Epithelial cell of esophagus (primary cell): ENCODE data around the gene MRPL14.

ENCODE experiments used
- DNase-seq: peaks from one replicate; pipeline ENCODE4 v3.0.0; 2010; ENCODE audit warnings: low read depth
- H3K4me3 ChIP-seq: 2 replicates; pipeline ENCODE4 v1.5.1; 2011; ENCODE audit warnings: mild to moderate bottlenecking, low read length, control low read depth
- CTCF ChIP-seq: IDR thresholded peaks from 2 replicates; pipeline ENCODE4 v1.5.1; 2011; ENCODE audit warnings: low read depth, mild to moderate bottlenecking, low read length, control low read depth, inconsistent platforms; ENCODE audit not compliant: insufficient read depth; ENCODE audit errors: missing control alignments

MRPL14 gene

GRCh38 chr6:44085219-44085618 is 42.0 kb downstream of the MRPL14 start:
- DNase-seq: no peak
- no peak overlapping the region for H3K4me3 ChIP-seq
- no peak for TF ChIP-seq CTCF

DNA sequence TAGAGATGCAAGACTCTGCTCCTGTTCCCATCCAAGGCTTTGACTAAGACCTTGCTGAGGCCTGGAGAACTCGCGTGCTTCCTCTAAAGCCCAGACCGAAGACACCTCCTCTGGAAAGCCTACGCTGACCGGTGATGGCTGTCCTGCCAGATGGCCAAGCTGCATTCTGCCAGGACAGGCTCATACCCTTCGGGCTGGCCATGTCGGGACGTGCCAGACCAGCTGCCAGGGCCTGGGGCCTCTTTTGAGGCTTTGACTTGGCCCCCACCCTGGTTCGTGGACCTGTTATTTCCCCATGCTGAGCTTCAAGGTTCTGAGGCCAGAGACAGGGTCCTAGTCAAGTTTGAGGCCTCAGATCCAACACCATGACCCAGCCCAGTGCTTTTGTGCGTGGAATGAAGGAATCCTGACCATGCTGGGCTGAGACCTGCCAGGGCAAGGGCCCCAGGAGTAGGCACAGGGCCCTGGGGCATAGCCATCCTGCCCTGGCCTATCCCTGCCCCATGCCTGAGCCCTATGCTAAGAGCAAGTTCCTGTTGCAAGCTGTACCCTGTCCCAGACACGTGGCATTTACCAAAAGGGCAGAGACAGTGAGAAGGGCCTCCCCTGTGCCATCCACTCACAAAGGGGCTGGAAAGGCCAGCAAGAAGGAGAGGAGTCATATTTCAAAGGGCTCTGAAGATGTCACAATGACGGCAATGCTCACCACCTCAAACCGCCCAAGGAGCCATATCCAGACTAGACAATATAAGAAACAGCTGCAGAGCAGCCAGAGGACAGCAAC is 42.8 kb downstream of the MRPL14 start:
- TF ChIP-seq CTCF: no peak
- DNase-seq: peak; percentile 82
- no peak overlapping the region for H3K4me3 ChIP-seq

- no peak for TF ChIP-seq CTCF
- H3K4me3 ChIP-seq: no peak overlapping the region
- DNase-seq: no peak
Observed at GRCh38 chr6:44082872-44083321, 44.4 kb downstream of the MRPL14 start.

DNA sequence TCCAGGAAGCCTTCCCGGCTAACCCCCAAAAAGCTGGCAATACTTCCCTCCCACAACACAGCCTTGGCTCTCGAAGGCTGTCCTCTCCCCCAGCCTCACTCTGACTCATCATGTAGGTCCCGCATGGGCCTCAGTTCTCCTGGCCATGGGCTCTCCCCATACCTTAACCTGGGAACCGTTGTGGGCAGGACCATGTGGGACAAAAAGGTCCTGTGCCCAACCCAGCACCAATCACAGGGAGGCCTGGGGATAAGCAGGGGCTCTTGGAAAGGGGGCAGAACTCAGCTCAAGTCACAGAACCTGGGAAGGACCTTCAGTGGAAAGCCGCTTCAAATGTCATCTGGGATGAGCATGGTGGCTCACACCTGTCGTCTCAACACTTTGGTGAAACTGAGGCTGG is 45.5 kb downstream of the MRPL14 start:
- no peak overlapping the region for H3K4me3 ChIP-seq
- no peak for DNase-seq
- TF ChIP-seq CTCF: no peak

DNA sequence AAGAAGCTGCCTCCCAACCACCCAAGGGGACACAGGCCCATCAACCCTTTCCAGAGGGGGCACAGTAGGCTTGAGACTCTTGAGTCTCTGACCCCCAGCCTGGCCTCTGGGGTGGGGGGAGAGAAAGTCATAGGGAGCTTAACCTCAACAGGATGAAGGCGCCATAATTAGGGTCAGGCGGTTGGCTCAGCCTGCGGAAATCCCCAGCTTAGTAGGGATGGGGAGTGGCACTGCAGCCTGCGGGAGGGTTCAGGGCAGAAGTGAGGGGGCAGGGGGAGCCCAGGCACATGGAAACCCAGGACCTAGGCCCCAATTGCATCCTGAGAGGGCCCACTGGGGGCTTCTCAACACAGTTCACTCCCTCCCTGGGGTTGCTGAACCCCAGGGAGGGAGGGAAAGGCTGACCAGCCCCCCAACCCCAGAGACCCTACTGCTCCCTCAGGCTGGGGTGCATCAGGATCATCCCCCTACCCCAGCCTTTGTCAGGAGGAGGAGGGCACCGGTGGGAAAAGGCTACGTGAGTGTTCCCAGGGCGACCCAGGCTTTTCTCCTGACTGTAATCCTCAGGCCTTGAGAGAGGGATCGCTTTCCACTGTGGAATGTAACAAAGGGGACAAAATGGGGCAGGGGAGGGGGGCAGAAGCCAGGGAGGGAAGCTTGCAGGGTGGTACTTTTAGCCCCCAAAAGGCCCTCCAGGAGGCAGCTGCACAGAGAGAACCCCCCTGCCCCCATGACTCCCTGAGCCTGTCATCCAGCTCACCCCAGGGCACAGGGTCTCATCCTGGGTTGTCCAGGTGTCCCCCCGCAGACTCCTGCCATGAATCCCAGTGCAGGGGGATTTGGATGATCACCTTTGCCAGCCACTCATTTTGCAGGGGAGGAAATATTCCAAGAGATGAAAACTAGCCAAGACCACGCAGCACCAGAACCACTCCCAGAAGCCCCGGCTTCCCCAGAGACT is 46.4 kb downstream of the MRPL14 start:
- no peak overlapping the region for H3K4me3 ChIP-seq
- no peak for DNase-seq
- no peak for TF ChIP-seq CTCF

GRCh38 chr6:44079672-44080071 is 47.6 kb downstream of the MRPL14 start:
- H3K4me3 ChIP-seq: no peak overlapping the region
- no peak for DNase-seq
- TF ChIP-seq CTCF: no peak
